ENCODE measurements around the gene SCN3B.

DNA sequence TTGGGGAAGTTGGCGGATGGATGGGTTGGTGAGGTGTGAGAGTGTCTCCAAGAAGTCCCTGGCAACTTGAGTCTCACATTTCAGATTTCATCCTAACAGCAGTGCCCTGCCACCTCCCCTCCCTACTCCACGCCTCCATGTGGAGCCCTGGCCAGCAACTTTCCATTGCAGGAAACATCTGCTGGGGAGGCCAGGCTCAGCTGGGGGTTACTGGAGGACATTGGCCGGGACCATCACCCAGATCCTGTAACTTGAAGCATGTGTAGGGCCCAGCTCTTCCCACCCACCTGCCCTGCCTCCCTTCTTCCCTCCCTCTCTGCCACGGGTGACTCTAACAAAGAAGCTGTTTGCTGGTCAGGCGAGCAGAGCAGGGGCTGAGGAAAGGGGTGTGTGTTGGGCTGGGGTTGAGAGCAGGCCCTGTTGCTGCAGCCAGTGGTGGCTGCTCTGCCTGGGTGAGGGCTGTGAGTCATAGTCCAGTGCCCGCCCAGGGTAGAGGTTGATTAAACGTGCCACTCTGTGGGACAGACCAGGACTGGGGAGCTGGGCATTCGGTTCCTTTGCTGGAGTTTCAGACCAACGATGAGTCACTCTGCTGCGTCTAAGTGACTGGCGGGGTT lies 64.0 kb downstream of the SCN3B start:
- TF ChIP-seq POLR2A (IDR thresholded peaks at IDR 0.05; ENCODE audit: extremely low read depth, insufficient read length): no peak
- TF ChIP-seq, protein P1, sequence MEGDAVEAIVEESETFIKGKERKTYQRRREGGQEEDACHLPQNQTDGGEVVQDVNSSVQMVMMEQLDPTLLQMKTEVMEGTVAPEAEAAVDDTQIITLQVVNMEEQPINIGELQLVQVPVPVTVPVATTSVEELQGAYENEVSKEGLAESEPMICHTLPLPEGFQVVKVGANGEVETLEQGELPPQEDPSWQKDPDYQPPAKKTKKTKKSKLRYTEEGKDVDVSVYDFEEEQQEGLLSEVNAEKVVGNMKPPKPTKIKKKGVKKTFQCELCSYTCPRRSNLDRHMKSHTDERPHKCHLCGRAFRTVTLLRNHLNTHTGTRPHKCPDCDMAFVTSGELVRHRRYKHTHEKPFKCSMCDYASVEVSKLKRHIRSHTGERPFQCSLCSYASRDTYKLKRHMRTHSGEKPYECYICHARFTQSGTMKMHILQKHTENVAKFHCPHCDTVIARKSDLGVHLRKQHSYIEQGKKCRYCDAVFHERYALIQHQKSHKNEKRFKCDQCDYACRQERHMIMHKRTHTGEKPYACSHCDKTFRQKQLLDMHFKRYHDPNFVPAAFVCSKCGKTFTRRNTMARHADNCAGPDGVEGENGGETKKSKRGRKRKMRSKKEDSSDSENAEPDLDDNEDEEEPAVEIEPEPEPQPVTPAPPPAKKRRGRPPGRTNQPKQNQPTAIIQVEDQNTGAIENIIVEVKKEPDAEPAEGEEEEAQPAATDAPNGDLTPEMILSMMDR (IDR thresholded peaks at IDR 0.05; ENCODE audit: low read depth, low read length): no peak
